Osteocyte (in vitro differentiated cells): ENCODE measurements around the gene EMC10. TPM values are rescaled to one million over a fixed set of nuclear protein-coding genes. Genes with fewer than 3 reads are reported as not detected.

ENCODE experiments used
- DNase-seq: peaks from one replicate; pipeline ENCODE4 v3.0.0; 2021; ENCODE audit warnings: mixed read lengths; ENCODE audit not compliant: unreplicated experiment; ENCODE audit errors: extremely low spot score
- H3K27ac Mint-ChIP-seq: one replicate; pipeline ENCODE4 v1.8.0; 2021; ENCODE audit warnings: mild to moderate bottlenecking, mixed read lengths; ENCODE audit not compliant: unreplicated experiment
- H3K27me3 Mint-ChIP-seq: one replicate; pipeline ENCODE4 v1.8.0; 2021; ENCODE audit warnings: mixed read lengths; ENCODE audit not compliant: unreplicated experiment
- H3K36me3 Mint-ChIP-seq: one replicate; pipeline ENCODE4 v1.8.0; 2021; ENCODE audit warnings: mixed read lengths; ENCODE audit not compliant: unreplicated experiment
- H3K4me1 Mint-ChIP-seq: one replicate; pipeline ENCODE4 v1.8.0; 2021; ENCODE audit warnings: mixed read lengths; ENCODE audit not compliant: unreplicated experiment
- H3K4me3 Mint-ChIP-seq: one replicate; pipeline ENCODE4 v1.8.0; 2021; ENCODE audit warnings: mild to moderate bottlenecking, moderate library complexity, mixed read lengths; ENCODE audit not compliant: unreplicated experiment
- H3K9me3 Mint-ChIP-seq: one replicate; pipeline ENCODE4 v1.8.0; 2021; ENCODE audit warnings: mixed read lengths; ENCODE audit not compliant: unreplicated experiment
- total RNA-seq: library from RNA; stranded (reverse); gene quantifications from 2 replicates; pipeline ENCODE4 v1.2.1, GENCODE V29; 2021
- TF ChIP-seq, protein P1 (sequence below): fragments of 200-600 bp; sonication (generic); IDR thresholded peaks from 2 replicates; pipeline ENCODE4 v1.5.0; 2021; ENCODE audit warnings: antibody characterized with exemption, mild to moderate bottlenecking, moderate library complexity

The EMC10 gene
- total RNA-seq, 1 donor from 2014 or later, result 172 TPM

DNA sequence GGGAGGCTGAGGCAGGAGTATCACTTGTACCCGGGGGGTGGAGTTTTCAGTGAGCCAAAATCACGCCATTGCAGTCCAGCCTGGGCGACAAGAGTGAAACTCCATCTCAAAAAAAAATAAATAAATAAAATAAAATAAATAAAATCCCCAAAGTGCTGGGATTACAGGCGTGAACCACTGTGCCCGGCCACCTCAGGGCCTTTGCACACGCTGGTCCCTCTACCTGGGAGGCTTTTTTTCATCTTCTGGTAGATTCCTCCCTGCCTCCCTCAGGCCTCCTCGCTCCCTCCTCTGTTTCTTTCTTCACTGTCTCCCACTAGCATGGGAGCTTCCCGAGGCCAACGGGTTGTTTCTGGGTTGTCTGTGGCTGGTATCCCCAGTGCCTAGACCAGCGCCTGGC is 28.6 kb upstream of the EMC10 start:
- TF ChIP-seq, protein P1, sequence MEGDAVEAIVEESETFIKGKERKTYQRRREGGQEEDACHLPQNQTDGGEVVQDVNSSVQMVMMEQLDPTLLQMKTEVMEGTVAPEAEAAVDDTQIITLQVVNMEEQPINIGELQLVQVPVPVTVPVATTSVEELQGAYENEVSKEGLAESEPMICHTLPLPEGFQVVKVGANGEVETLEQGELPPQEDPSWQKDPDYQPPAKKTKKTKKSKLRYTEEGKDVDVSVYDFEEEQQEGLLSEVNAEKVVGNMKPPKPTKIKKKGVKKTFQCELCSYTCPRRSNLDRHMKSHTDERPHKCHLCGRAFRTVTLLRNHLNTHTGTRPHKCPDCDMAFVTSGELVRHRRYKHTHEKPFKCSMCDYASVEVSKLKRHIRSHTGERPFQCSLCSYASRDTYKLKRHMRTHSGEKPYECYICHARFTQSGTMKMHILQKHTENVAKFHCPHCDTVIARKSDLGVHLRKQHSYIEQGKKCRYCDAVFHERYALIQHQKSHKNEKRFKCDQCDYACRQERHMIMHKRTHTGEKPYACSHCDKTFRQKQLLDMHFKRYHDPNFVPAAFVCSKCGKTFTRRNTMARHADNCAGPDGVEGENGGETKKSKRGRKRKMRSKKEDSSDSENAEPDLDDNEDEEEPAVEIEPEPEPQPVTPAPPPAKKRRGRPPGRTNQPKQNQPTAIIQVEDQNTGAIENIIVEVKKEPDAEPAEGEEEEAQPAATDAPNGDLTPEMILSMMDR, result no peak
- Mint-ChIP-seq H3K4me3 (no peak overlapping the region), H3K27ac (no peak overlapping the region), H3K27me3 (no peaks in the 10 kb centered on the region), H3K36me3 (no peaks in the 10 kb centered on the region), H3K9me3 (no peaks in the 10 kb centered on the region), H3K4me1 (no peaks in the 10 kb centered on the region)
- DNase-seq, result no peak

DNA sequence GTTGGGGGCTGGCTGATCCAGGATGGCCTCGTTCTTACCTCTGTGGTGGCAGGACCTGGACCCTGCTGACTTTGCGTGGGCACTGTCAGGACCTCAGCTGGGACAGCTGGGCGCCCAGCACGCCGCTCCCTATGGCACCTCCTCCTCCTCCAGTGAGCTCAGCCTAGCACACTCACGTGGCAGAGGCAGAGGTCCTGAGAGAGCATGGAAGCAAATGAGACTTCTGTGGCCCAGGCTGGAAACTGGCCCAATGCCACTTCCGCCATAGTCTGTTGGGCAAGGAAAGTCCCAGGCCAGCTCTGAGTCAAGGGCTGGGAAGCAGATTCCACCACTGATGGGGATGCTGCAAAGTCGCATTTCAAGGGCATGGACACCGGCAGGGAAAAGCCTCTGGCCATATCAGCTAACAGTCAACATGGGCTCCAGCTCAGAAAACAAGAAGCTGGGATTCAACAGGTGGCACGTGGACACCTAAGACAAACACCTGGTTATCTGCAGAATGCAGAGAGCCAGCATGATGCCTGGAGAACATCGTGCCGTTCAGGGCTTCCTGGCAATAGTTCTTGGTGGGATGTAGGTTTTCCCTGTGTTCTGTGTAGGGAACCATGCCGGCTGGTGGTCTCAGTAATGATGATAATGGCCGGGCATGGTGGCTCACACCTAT is 26.9 kb upstream of the EMC10 start:
- TF ChIP-seq, protein P1, result no peak
- H3K36me3 Mint-ChIP-seq, result no peaks in the 10 kb centered on the region
- H3K27ac Mint-ChIP-seq, result no peak overlapping the region
- DNase-seq, result no peak
- no peaks in the 10 kb centered on the region for H3K9me3 Mint-ChIP-seq
- no peaks in the 10 kb centered on the region for H3K4me1 Mint-ChIP-seq
- no peaks in the 10 kb centered on the region for H3K27me3 Mint-ChIP-seq
- H3K4me3 Mint-ChIP-seq, result no peak overlapping the region

DNA sequence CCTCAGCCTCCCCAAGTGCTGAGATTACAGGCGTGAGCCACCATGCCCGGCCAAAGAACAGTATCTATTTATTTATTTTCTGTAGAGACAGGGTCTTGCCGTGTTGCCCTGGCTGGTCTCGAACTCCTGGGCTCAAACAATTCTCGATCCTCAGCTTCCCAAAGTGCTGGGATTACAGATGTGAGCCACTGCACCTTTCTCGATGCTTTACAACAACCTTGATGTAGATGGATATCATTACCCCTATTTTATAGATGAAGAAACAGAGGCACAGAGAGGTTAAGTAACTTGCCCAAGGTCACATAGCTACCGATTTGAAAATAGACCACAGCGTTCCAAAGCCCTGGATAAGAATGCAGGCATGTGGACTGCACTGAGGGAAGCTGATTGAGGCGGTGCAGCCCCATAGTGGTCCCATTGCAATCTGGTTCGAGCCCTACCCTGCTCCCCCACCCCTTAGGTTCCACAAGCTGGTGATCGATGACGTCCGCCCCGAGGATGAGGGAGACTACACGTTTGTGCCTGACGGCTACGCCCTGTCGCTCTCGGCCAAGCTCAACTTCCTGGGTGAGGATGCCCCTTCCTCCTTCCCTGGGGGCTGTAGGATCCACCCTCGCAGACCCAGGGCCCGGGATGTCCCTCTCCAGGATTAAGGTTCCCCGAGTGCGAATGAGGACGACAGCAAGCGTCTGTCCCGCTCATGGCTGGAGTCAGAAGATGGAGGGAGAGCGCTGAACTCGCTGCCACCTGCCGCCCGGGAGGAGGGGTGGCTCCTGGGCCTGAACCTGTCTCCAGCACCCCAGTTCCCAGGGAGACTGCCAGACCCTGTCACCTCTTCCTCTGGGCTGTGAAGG is 25.7 kb upstream of the EMC10 start:
- H3K9me3 Mint-ChIP-seq, result no peaks in the 10 kb centered on the region

DNA sequence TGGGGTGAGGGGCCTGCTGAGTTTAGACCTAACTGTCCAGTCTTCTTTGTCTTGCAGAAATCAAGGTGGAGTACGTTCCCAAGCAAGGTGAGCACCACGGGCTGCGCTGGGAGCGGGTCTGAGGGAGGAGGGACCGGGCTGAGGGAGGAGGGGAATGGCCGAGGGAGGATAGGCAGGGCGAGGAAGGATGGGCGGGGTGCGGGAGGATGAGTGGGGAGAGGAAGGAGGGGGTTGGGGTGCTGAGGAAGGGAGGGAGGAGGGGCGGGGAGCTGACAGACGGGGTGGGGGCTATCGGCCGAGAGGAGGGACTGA is 25.1 kb upstream of the EMC10 start:
- Mint-ChIP-seq H3K36me3 (no peaks in the 10 kb centered on the region), H3K27ac (no peak overlapping the region), H3K9me3 (no peaks in the 10 kb centered on the region), H3K4me1 (no peaks in the 10 kb centered on the region), H3K27me3 (no peaks in the 10 kb centered on the region), H3K4me3 (no peak overlapping the region)
- no peak for DNase-seq
- TF ChIP-seq, protein P1, result no peak

More for the DNA sequence above, 25.7 kb upstream of the EMC10 start:
- no peaks in the 10 kb centered on the region for H3K4me1 Mint-ChIP-seq
- TF ChIP-seq, protein P1, result no peak
- H3K27ac Mint-ChIP-seq, result no peak overlapping the region
- DNase-seq, result no peak
- H3K36me3 Mint-ChIP-seq, result no peaks in the 10 kb centered on the region
- no peak overlapping the region for H3K4me3 Mint-ChIP-seq
- no peaks in the 10 kb centered on the region for H3K27me3 Mint-ChIP-seq

DNA sequence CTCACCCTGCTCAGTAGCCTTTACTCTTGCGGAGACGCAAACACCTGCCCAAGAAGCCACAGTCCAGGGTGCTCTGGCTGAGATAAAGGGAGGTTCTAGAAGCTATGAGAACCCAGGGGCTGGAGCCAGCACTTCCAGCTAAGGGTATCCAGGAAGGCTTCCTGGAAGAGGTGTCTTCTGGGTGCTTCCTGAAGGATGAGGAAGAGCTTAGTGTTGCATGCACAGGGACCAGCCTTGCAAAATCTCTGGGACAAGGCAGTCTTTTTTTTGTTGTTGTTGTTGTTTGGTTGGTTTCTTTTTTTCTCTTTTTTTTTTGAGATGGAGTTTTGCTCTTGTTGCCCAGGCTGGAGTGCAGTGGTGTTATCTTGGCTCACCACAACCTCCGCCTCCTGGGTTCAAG is 23.1 kb upstream of the EMC10 start:
- TF ChIP-seq, protein P1, result no peak
- no peaks in the 10 kb centered on the region for H3K36me3 Mint-ChIP-seq
- DNase-seq, result no peak
- no peaks in the 10 kb centered on the region for H3K9me3 Mint-ChIP-seq
- peaks cover 2% of the 10 kb centered on the region for H3K27me3 Mint-ChIP-seq
- H3K4me1 Mint-ChIP-seq, result no peaks in the 10 kb centered on the region
- no peak overlapping the region for H3K27ac Mint-ChIP-seq
- no peak overlapping the region for H3K4me3 Mint-ChIP-seq
